Fibroblast of lung (primary cell): Measurements from ENCODE around the gene HIGD1A. TPM values are rescaled to one million over a fixed set of nuclear protein-coding genes. Genes with fewer than 3 reads are reported as not detected.

Source experiments
- DNase-seq, 2 donors: peaks; one replicate each; pipeline versions ENCODE4 v3.0.0 to v3.0.0-alpha.2; 2010; ENCODE audit warnings: low read depth in 2 of 2
- H2AFZ ChIP-seq: 2 replicates; pipeline ENCODE4 v1.5.1; 2012; ENCODE audit warnings: low read length, control low read depth, inconsistent platforms
- H3K27ac ChIP-seq: 2 replicates; pipeline ENCODE4 v1.5.1; 2011; ENCODE audit warnings: low read length, control low read depth; ENCODE audit not compliant: insufficient read depth
- H3K27me3 ChIP-seq: 2 replicates; pipeline ENCODE4 v1.5.1; 2011; ENCODE audit warnings: mild to moderate bottlenecking, low read length; ENCODE audit not compliant: control insufficient read depth, insufficient read depth
- H3K36me3 ChIP-seq: 2 replicates; pipeline ENCODE4 v1.5.1; 2011; ENCODE audit warnings: low read length; ENCODE audit not compliant: control insufficient read depth, insufficient read depth
- H3K4me1 ChIP-seq: 2 replicates; pipeline ENCODE4 v1.5.1; 2011; ENCODE audit warnings: low read length; ENCODE audit not compliant: control insufficient read depth, insufficient read depth; ENCODE audit errors: extremely low read depth
- H3K4me2 ChIP-seq: 2 replicates; pipeline ENCODE4 v1.5.1; 2011; ENCODE audit warnings: low read length, control low read depth; ENCODE audit not compliant: insufficient read depth; ENCODE audit errors: extremely low read depth
- H3K4me3 ChIP-seq, 4 experiments: fragments of 200-600 bp in 1 of 4; sonication (generic) in 1 of 4; replicated peaks in 1 of 4; 2 replicates each; pipeline ENCODE4 v1.5.1; 2011 to 2016; ENCODE audit warnings: low read length in 4 of 4, low read depth in 3 of 4, mild to moderate bottlenecking in 3 of 4, control low read depth in 2 of 4, inconsistent platforms in 1 of 4, mixed read lengths in 1 of 4; ENCODE audit not compliant: insufficient read depth in 1 of 4; ENCODE audit errors: control extremely low read depth in 1 of 4
- H3K79me2 ChIP-seq: 2 replicates; pipeline ENCODE4 v1.5.1; 2012; ENCODE audit warnings: mild to moderate bottlenecking, low read length, inconsistent platforms; ENCODE audit not compliant: control insufficient read depth, insufficient read depth
- H3K9ac ChIP-seq: 2 replicates; pipeline ENCODE4 v1.5.1; 2011; ENCODE audit warnings: mild to moderate bottlenecking, low read length, control low read depth; ENCODE audit not compliant: insufficient read depth
- H3K9me3 ChIP-seq: 2 replicates; pipeline ENCODE4 v1.5.1; 2012; ENCODE audit warnings: low read depth, low read length; ENCODE audit not compliant: control insufficient read depth, insufficient read depth
- H4K20me1 ChIP-seq: 2 replicates; pipeline ENCODE4 v1.5.1; 2011; ENCODE audit warnings: low read length; ENCODE audit not compliant: control insufficient read depth, insufficient read depth; ENCODE audit errors: extremely low read depth
- EZH2 ChIP-seq: IDR thresholded peaks from 2 replicates; pipeline ENCODE4 v1.5.1; 2012; ENCODE audit warnings: low read length, control low read depth, mild to moderate bottlenecking; ENCODE audit errors: missing control alignments
- polyA plus RNA-seq, 2 donors: library from polyadenylated mRNA; depleted of rRNA in 1 of 2; stranded (reverse) in 1 of 2; unstranded in 1 of 2; fragments of >200 nt; gene quantifications; 2 replicates each; pipeline ENCODE4 v1.2.1, GENCODE V29; 2011 to 2012; ENCODE audit warnings: missing spikeins in 1 of 2
- total RNA-seq: library from RNA; depleted of rRNA; stranded (reverse); fragments of >200 nt; gene quantifications from 2 replicates; pipeline ENCODE4 v1.2.1, GENCODE V29; 2014
- TF ChIP-seq, protein P1 (sequence below), 2 donors: IDR thresholded peaks in 1 of 2; conservative IDR thresholded peaks in 1 of 2; 1 replicate in 1 of 2; 2 replicates in 1 of 2; pipeline ENCODE4 v1.5.1; 2011 to 2012; ENCODE audit warnings: low read length in 2 of 2, control low read depth in 1 of 2, inconsistent platforms in 1 of 2, low read depth in 1 of 2, mild to moderate bottlenecking in 1 of 2

HIGD1A gene
- total and polyA plus RNA-seq, 2 donors (not counting 1 experiment from before 2014, with no cell fraction given): 121 to 245 TPM

- no peaks in the 10 kb centered on the region for H3K4me1 ChIP-seq
- no peak overlapping the region for H2AFZ ChIP-seq
- H3K79me2 ChIP-seq: peaks cover 34% of the 10 kb centered on the region
- H3K27ac ChIP-seq: no peak overlapping the region
- H3K9ac ChIP-seq: no peak overlapping the region
- no peak overlapping the region for H3K4me2 ChIP-seq
- no peak for DNase-seq
- no peaks in the 10 kb centered on the region for H4K20me1 ChIP-seq
- H3K27me3 ChIP-seq: no peaks in the 10 kb centered on the region
- no peaks in the 10 kb centered on the region for H3K9me3 ChIP-seq
- no peaks in the 10 kb centered on the region for H3K36me3 ChIP-seq
- no peak for TF ChIP-seq EZH2
- TF ChIP-seq, protein P1, sequence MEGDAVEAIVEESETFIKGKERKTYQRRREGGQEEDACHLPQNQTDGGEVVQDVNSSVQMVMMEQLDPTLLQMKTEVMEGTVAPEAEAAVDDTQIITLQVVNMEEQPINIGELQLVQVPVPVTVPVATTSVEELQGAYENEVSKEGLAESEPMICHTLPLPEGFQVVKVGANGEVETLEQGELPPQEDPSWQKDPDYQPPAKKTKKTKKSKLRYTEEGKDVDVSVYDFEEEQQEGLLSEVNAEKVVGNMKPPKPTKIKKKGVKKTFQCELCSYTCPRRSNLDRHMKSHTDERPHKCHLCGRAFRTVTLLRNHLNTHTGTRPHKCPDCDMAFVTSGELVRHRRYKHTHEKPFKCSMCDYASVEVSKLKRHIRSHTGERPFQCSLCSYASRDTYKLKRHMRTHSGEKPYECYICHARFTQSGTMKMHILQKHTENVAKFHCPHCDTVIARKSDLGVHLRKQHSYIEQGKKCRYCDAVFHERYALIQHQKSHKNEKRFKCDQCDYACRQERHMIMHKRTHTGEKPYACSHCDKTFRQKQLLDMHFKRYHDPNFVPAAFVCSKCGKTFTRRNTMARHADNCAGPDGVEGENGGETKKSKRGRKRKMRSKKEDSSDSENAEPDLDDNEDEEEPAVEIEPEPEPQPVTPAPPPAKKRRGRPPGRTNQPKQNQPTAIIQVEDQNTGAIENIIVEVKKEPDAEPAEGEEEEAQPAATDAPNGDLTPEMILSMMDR (conservative IDR thresholded peaks at IDR 0.05 in 1 of 2, IDR thresholded peaks at IDR 0.05 in 1 of 2; ENCODE audit: low read depth in 1 of 2, low read length in 2 of 2): no peak
- peak overlapping the region in 1 of 4 experiments; percentile 86 for H3K4me3 ChIP-seq
Measured at GRCh38 chr3:42801784-42802183, 2.5 kb downstream of the HIGD1A start.

DNA sequence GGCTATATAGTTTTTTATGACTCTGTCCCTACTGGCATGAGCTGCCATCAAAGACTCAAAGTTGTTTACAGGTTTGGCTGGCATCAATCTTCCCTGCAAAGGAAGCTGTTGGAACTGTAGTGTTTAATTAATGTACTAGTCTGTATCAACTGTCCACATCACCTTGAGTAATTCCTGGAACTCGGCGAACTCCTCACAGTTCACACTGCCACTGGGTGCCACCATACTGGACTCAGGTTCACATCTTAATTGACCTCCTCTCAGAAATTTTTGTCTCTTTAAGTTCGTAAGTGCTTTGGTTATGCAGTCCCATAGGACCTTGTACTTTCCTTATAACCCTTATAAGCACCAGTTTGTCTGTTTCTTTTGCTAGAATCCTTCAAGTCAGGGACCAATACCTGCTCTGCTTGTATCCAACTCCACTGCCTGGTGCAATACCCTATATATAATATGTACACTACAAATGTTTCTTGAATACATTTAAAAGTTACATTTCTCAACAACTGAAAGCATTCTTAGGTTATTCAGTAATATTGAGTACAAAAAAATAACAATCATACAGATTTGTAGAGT is 3.2 kb downstream of the HIGD1A start:
- no peak for DNase-seq
- Histone ChIP-seq H2AFZ (no peak overlapping the region), H3K79me2 (peaks cover 37% of the 10 kb centered on the region), H3K27ac (no peak overlapping the region), H3K9ac (no peak overlapping the region), H3K4me3 (no peak overlapping the region), H3K4me2 (no peak overlapping the region), H3K36me3 (no peaks in the 10 kb centered on the region), H3K27me3 (no peaks in the 10 kb centered on the region), H4K20me1 (no peaks in the 10 kb centered on the region), H3K9me3 (no peaks in the 10 kb centered on the region), H3K4me1 (no peaks in the 10 kb centered on the region)
- TF ChIP-seq EZH2: no peak
- TF ChIP-seq, protein P1 (conservative IDR thresholded peaks at IDR 0.05 in 1 of 2, IDR thresholded peaks at IDR 0.05 in 1 of 2; ENCODE audit: low read depth in 1 of 2, low read length in 2 of 2): no peak

DNA sequence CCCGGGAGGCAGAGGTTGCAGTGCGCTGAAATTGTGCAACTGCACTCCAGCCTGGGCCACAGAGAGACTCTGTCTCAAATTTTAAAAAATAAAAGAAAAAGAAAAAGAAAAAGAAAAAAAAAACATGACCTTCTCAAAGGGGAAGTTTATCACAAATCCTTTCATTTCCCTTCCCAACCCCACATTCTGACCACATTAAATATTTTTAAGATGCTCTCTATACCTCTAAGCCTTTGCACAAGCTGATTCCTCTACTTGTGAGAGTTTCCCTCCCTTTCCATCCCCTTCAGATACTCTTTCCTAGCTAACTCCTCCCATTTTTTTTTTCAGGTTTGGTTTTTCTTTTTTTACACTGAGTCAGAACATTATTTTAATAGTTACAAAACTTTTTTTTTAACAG is 4.0 kb downstream of the HIGD1A start:
- Histone ChIP-seq H3K36me3 (no peaks in the 10 kb centered on the region), H3K4me3 (no peak overlapping the region), H4K20me1 (no peaks in the 10 kb centered on the region), H3K79me2 (peaks cover 44% of the 10 kb centered on the region), H3K9me3 (no peaks in the 10 kb centered on the region), H3K4me1 (no peaks in the 10 kb centered on the region), H3K27me3 (no peaks in the 10 kb centered on the region), H3K4me2 (no peak overlapping the region), H2AFZ (no peak overlapping the region), H3K9ac (no peak overlapping the region), H3K27ac (no peak overlapping the region)
- DNase-seq: no peak
- TF ChIP-seq EZH2: no peak
- TF ChIP-seq, protein P1 (conservative IDR thresholded peaks at IDR 0.05 in 1 of 2, IDR thresholded peaks at IDR 0.05 in 1 of 2; ENCODE audit: low read depth in 1 of 2, low read length in 2 of 2): no peak
